ENCODE measurements around the gene PTPN6. TPM values are rescaled to one million over a fixed set of nuclear protein-coding genes. Genes with fewer than 3 reads are reported as not detected.
A peak's percentile ranks its signal among the peaks of the same experiment; 100 is the strongest.

The PTPN6 gene
- total and polyA plus RNA-seq, 2 of the 8 experiments (the other 6 are each of a cell fraction or from before 2014, with no cell fraction given), result 16.3 to 28.4 TPM

DNA sequence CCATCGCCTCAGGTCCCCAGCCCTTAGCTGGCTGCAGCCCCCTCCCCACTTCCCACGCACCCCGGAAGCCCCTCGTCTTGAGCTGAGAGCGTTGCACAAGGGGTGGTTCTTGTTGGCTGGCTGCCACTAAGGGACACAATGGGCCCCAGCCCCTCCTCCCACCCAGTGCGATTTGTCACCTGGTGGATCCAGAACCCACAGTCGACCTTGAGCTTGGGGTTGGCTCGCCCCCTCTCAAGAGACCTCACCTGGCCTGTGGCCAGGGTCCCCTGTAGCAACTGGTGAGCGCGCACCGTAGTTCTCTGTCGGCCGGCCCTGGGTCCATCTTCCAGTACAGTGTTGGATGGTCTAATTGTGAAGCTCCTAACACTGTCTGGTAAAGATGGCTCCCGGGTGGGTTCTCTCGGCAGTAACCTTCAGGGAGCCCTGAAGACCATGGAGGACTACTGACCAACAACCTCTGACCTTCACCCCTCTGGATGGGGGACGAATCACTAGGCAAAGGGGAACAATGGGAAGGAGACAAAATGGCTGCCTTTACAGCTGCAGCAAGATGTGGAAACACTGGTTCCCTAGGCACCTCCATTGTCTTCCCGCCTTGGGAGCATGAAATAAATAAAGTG lies 12.7 kb downstream of the PTPN6 start:
- Histone ChIP-seq H2AFZ (ENCODE audit: low read length) (no peak overlapping the region), H3K23me2 (ENCODE audit: low read depth, low read length) (peaks cover 16% of the 10 kb centered on the region; the same call in 1 of the 2 replicates), H2BK20ac (ENCODE audit: low read length) (peak overlapping the region; percentile 77; the same call in 1 of the 2 replicates), H3K27ac (ENCODE audit: low read depth, low read length) (peak overlapping the region; percentile 82), H2BK120ac (replicated peaks; ENCODE audit: low read depth, low read length) (no peak overlapping the region), H3K14ac (ENCODE audit: insufficient read length) (no peak overlapping the region), H2BK15ac (ENCODE audit: low read length) (peak overlapping the region; percentile 29; the same call in 1 of the 2 replicates), H3K23ac (ENCODE audit: insufficient read length) (no peak overlapping the region), H2AK5ac (ENCODE audit: low read depth, low read length) (peak overlapping the region; percentile 89), H3K4ac (replicated peaks; ENCODE audit: insufficient read length, low read depth, low read length) (peak overlapping the region; percentile 64), H3K4me1 (replicated peaks in 1 of 4; ENCODE audit: control insufficient read depth in 3 of 4, insufficient read depth in 4 of 4, low read length in 3 of 4) (peaks cover 12 to 44% (median 31%) of the 10 kb centered on the region in 4 experiments), H3K36me3 (ENCODE audit: control insufficient read depth in 2 of 4, insufficient read depth in 4 of 4, low read length in 3 of 4) (peaks cover 28 to 40% (median 29%) of the 10 kb centered on the region in 4 experiments), H4K8ac (ENCODE audit: extremely low read depth, insufficient read depth, low read length) (peak overlapping the region; percentile 90; the same call in 1 of the 2 replicates), H3K79me2 (ENCODE audit: control insufficient read depth in 1 of 2, insufficient read depth in 2 of 2, low read length in 2 of 2) (peaks cover 2 to 25% of the 10 kb centered on the region in 2 experiments; a peak in 3 of 4 replicates), H3K9me3 (ENCODE audit: insufficient read depth in 2 of 2, low read depth in 1 of 2, low read length in 1 of 2) (no peaks in the 10 kb centered on the region), H2BK5ac (ENCODE audit: low read depth, low read length) (peak overlapping the region; percentile 94), H3K4me2 (ENCODE audit: insufficient read depth in 1 of 2, low read depth in 2 of 2, low read length in 2 of 2) (peak overlapping the region; percentile 66 to 93), H3K18ac (ENCODE audit: extremely low read depth, low read length) (peak overlapping the region; percentile 92), H4K5ac (ENCODE audit: insufficient read length, low read depth, low read length) (peak overlapping the region; percentile 34), H3K9ac (replicated peaks in 1 of 4; ENCODE audit: extremely low read depth in 1 of 4, low read depth in 3 of 4, low read length in 3 of 4) (peak overlapping the region; percentile 24 to 79 (median 40); a peak in 6 of 7 replicates), H3K27me3 (replicated peaks in 1 of 4; ENCODE audit: control insufficient read depth in 3 of 4, extremely low read depth in 1 of 4, insufficient read depth in 3 of 4, low read length in 3 of 4) (no peaks in the 10 kb centered on the region), H2BK12ac (ENCODE audit: low read depth, low read length) (peak overlapping the region; percentile 68), H3K56ac (replicated peaks; ENCODE audit: insufficient read length, low read depth, low read length) (peak overlapping the region; percentile 33), H4K91ac (replicated peaks; ENCODE audit: insufficient read length, low read length) (peak overlapping the region; percentile 63), H4K20me1 (replicated peaks in 1 of 2; ENCODE audit: control insufficient read depth in 1 of 2, insufficient read depth in 2 of 2, low read length in 2 of 2) (peaks cover 2 to 4% of the 10 kb centered on the region in 2 experiments), H3K79me1 (ENCODE audit: low read depth, low read length) (no peaks in the 10 kb centered on the region; the same call in 1 of the 2 replicates), H3K4me3 (ENCODE audit: extremely low read depth in 1 of 4, insufficient read depth in 2 of 4, low read depth in 3 of 4, low read length in 4 of 4) (peak overlapping the region; percentile 68 to 90 (median 82))
- DNase-seq (ENCODE audit: low read depth in 1 of 2, low spot score in 2 of 2) (no peak), FAIRE-seq (no peak)
- ChIA-PET POLR2A (ENCODE audit: partially characterized antibody) (interaction anchor here (0.5 to 44.0 kb wide), 13 partner anchors 5 to 199 kb away, joined by 3 to 1596 read pairs (median 7); partner anchors contain the start of genes ATN1, C12orf57, C1RL and CDCA3), CTCF (ENCODE audit: partially characterized antibody) (interaction anchor here (0.6 to 12.2 kb wide), 32 partner anchors 10 to 944 kb away, joined by 3 to 277 read pairs (median 3); partner anchors contain the start of genes C12orf57, C1R, C1RL and PTPN6)
- TF ChIP-seq EGR1 (IDR thresholded peaks at IDR 0.05; ENCODE audit: borderline replicate concordance, low read depth, low read length) (no peak), YY1 (IDR thresholded peaks at IDR 0.05; ENCODE audit: low read depth, low read length) (peak; percentile 89), CTBP2 (IDR thresholded peaks at IDR 0.05; ENCODE audit: borderline replicate concordance, insufficient read depth, insufficient read length, low read length) (no peak), TAF1 (IDR thresholded peaks at IDR 0.05; ENCODE audit: low read depth, low read length) (0 out of 2 replicates have a peak, but pooled peaks have one; percentile 24)
- 63% methylated on average over 12 of the region's 17 CpGs; no CpG with 5 or more reads in 1 of the 2 experiments for WGBS, 2 experiments (ENCODE audit: extremely low coverage in 1 of 2, insufficient coverage in 1 of 2, insufficient read length in 1 of 2, insufficient replicate concordance in 2 of 2, low coverage in 1 of 2, low lambda C conversion rate in 2 of 2, missing lambda C conversion rate in 1 of 2)
